GM19023 (cell line): ENCODE measurements around the gene NRTN.

Experiments
- ATAC-seq: cut with Tn5 transposase; IDR thresholded peaks from one replicate; pipeline ENCODE4 v1.9.1; 2021; ENCODE audit warnings: mild to moderate bottlenecking, moderate library complexity; ENCODE audit not compliant: unreplicated experiment

NRTN gene

DNA sequence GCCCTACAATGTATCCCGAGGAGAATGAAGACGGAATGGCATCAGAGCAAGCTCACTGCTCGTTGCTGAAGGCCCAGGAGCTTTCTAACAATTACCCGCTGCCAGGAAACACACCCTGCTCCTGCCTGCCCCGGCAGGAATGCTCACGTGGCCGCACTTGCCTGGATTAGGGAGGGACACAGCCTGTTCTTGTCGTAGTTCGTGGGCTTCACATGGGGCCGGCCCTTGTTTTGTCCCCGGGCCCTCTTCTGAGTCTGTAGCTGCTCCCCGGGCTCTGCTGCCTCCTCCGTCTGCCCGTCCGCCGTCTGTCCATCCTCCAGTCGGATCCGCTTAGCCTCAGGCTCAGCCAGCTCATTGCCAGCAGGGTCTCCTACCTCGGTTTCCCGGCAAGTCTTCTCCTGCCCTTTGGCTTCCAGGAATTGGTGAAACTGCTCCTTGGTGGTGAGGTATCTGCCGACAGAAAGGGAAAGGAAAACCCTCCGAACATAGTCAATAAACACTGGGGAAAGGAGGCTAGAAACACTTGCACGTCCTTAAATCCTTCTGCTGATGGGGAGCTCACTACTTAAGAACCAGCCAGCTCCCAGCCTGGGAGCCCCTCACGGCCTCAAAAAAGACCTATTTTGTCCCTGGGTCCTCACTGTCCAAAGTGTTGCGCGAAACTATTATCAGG is 14.8 kb upstream of the NRTN start:
- ATAC-seq = no peak

DNA sequence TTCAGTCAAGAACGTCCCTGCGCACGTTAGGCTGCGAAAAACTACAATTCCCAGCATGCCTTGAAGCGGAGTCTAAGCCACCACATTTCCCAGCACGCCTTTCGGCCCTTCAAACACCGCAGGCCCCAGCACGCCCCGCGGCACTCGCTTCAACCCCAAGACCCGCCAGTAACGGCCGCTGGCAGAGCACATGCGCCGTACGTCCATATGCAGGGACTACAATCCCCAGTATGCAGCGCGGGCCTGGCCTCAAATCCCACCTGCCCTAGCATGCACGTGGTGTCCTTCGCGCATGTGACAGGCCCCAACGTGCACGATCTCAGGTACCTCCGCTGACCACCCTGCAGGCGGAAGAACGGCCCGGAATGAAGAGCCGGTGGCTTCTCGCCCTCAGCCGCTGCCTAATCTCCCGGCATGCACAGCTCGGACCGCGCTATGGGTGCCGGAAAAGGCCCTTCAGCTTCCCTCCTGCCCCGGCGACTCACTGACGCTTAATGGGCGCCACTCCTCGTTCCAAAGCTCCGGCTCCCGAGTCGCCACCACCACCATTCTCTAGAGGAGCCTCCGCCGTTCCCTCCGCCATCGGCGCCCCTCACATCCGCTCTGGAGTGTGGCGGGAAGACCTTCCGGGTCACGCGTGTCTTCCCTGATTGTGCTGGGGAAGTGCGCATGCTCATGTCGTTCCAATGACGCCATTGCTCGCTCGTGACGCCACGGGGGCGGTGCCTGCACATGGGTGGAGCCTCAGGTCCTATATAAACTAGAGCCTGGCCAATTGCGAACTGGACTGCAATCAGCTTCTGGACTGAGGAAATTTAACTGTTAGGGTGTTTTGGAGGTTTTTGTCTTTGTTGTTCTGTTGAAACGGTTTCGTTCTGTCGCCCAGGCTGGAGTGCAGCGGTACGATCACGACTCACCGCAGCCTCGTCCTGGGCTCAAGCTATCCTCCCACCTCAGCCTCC is 14.0 kb upstream of the NRTN start, which contains the start of gene DUS3L:
TSS of gene DUS3L (minus strand) at position 605 of the 962 bp plus-strand sequence. CDS start at position 583, 22 bp downstream.
- ATAC-seq = peak; percentile 81

- no peak for ATAC-seq
Measured at GRCh38 chr19:5792224-5792623, 12.6 kb upstream of the NRTN start.

- no peak for ATAC-seq
Measured at GRCh38 chr19:5793188-5793587, 11.7 kb upstream of the NRTN start.

DNA sequence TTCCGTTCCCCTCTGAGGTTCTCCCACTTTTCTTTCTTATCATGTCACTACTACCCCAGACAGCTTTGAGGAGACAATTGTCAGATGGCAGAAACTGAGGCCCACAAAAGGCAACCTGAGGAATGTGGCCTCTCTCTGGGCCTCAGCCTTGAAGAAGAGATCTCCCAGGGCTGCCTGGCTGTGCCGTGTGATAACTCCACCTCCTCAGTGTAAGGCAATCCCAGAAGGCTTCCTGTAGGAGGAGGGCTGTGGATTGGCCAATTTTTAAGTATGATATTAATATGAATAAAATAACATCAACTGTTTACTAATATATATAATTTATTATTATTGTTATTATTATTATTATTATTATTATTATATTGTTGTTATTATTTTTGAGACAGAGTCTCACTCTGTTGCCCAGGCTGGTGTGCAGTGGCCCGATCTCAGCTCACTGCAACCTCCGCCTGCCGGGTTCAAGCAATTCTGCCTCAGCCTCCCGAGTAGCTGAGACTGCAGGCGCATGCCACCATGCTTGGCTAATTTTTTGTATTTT is 9.4 kb upstream of the NRTN start:
- ATAC-seq = no peak

GRCh38 chr19:5798244-5798643 is 6.6 kb upstream of the NRTN start:
- no peak for ATAC-seq

DNA sequence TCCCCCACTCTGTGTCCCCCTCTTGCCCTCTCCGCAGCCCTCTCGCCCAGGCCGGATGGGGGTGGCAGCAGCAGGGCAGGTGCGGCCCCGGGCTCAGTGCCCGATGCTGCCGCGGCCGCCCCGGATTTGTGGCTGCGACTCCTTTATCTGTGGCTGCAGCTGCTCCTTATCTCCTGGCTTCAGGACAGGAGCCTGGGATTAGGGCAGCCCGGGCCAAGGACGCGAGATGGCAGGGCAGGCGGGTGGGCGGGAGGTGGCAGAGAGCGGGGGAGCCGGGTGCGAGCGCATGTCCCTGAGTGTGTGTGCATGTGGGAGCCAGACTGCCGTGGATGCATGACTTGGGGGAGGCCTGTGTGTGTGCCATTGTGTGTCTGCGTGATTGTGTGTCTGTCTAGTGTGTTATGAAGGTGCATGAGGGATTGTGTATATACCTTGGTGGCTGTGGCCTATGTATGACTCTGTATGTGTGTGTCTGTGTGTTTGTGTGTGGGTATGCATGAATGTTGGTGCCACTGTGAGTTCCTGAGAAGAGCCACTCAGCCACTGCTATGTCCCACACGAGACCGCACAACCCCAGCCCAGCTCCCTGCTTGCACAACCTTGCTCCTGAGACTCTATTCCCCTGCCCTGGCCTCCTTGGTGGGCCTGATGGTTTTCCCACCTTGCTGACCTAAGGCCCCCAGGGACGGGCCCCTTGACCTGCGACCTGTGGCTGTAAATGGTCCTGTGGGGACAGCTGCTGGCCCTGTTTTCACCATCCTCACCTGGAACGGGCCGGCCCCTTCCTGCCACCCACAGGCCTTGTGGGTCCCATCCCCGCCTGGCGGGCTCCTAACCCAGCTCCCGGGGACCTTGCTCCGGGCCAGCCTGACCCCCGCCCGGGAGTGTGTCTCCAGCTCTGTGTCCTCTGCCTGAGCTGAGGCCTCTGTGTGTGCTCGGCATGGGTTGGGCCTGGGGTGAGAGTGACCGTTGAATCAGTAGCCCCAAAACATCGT is 5.3 kb upstream of the NRTN start:
- no peak for ATAC-seq

- ATAC-seq = no peak
Measured at GRCh38 chr19:5800361-5801270, 4.3 kb upstream of the NRTN start.

GRCh38 chr19:5801796-5802619 is 2.9 kb upstream of the NRTN start:
- ATAC-seq = no peak

- ATAC-seq = no peak
Measured at GRCh38 chr19:5803441-5803751, 1.5 kb upstream of the NRTN start.

DNA sequence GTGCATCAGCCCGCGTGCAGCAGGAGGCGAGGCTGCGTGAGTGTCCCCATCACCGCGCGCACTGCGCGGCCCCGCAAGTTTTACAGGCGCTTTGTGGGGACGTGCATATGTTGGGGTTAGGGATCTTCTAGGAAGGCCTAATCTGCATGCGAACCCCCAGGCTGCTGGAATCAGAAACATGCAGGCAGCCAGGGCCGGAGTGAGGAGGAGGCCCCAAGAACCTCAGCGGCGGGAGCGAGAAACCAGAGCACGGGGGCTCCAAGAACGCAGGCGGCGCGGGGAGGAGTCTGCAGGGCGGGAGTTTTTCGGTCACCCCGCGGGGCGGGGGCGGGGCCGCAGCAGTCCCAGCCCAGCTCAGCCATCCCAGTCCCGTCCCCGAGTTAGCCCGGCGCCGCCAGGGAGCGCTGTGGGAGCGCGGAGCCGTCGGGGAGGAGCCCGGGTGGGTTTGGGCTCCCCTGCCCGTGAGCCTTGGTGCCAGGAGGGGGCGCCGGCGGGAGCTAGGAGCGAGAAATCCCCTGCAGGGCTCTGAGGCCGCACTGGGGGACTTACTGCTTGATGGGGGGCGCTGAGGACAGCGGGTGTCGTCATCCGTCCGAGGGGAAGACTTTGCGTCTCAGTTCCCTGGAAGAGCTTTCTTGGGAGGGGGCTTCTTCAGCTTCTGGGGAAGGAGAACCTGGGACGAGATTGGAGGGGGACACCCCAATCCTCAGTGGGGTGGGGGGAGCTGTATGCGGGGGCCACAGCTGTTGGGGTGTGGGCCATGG is 933 bp upstream of the NRTN start:
- ATAC-seq = peak; percentile 50

- ATAC-seq = no peak
Measured at GRCh38 chr19:5805462-5806132, 730 bp downstream of the NRTN start.

- no peak for ATAC-seq
Measured at GRCh38 chr19:5806133-5806489, 1.2 kb downstream of the NRTN start.

DNA sequence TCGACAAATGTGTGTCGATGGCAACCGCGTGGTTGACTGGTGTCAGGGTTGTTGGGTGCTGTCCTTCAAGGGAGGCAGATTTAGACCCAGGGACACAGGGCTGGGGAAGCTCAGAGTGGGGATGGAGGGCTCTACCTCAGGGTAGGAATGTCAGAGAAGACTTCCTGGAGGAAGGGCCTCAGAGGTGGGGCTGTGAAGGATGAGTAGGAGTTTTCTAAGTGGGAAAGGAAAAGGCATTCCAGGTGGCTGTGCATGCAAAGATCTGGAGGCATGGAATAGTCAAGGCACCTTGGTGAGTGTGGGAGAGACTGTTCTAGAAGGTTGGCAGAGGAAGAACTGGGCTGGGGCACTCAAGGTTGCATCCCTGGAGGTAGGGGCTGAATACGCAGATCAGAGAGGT is 2.0 kb downstream of the NRTN start:
- no peak for ATAC-seq

DNA sequence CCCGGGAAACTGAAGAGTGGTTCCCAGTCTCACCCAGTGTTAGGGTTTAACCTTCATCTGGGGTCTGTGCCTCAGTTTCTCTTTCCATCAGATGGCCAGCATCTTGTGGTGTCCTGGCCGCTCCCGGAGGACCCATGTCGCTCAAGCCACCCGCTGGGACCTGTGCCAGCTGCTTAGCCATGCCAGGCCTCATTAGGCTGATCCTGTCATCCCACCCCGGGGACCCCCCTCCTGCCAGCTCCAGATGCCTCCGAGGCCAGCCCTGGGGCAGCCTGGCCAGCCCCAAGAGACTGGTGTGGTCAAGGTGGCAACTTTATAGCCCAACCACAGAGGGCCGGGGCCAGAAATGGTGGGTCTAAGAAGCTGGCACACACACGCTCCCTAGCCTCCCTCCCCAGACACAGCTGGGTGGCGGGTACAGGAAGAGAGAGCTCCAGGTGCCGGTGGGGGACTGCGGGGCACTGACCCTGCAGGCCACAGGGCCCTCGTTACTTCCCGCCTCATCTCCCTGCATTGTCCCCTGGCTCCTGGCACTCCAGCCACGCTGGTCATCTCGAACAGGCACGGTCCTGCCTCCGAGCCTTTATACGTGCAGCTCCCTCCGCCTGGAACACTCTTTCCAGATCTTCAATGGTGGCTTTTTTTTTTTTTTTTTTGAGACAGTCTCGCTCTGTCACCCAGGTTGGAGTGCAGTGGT is 3.4 kb downstream of the NRTN start:
- ATAC-seq = no peak

DNA sequence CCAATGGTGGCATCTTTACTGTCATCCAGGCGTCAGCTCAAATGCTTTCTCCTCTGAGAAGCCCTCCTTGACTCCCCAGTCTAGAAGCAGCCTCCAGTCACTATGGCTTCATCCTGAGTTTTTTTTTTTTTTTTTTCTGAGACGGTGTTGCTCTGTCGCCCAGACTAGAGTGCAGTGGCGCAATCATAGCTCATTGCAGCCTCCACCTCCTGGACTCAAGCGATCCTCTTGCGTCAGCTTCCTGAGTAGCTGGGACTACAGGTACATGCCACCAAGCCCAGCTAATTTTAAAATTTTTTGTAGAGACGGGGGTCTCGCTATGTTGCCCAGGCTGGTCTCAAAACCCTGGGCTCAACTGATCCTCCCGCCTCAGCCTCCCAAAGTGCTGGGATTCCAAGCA is 4.2 kb downstream of the NRTN start:
- ATAC-seq = no peak

- ATAC-seq = no peak
Measured at GRCh38 chr19:5809469-5809868, 4.6 kb downstream of the NRTN start.
